ENCODE results near the gene CPTP.
A peak's percentile ranks its signal among the peaks of the same experiment; 100 is the strongest.

Gene CPTP

DNA sequence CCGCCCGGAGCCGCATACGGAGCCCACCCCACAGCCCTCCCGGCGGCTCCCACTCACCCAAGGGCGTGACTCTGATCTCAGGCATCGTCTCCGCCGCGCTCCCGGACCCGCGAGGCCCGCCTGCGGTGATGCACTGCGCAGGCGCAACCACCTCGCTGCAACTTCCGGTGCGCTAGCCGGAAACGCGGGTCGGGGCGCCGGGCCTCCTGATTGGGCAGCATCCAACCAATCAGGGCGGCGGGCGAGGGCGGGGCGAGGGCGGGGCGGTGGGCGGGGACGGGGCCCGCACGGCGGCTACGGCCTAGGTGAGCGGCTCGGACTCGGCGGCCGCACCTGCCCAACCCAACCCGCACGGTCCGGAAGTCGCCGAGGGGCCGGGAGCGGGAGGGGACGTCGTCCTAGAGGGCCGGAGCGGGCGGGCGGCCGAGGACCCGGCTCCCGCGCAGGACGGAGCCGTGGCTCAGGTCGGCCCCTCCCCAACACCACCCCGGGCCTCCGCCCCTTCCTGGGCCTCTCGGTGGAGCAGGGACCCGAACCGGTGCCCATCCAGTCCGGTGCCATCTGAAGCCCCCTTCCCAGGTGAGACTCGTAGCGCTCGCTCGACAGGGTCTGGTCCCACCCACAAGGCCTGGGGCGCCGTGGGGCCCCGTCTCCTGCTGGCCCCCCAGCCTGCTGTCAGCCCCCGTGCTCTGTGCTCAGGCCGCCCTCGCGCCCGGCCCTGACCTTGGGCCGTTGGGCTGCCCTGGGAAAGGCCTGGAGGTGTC is at the start of gene CPTP, which contains the start of gene INTS11:
CPTP (plus strand) TSS at position 279 of the 764 bp plus-strand sequence. CDS start 2,109 bp downstream, outside the sequence.
INTS11 (minus strand) TSS at position 137 of the 764 bp plus-strand sequence; CDS start at position 85, 52 bp downstream.
- DNase-seq = peak; percentile 90

DNA sequence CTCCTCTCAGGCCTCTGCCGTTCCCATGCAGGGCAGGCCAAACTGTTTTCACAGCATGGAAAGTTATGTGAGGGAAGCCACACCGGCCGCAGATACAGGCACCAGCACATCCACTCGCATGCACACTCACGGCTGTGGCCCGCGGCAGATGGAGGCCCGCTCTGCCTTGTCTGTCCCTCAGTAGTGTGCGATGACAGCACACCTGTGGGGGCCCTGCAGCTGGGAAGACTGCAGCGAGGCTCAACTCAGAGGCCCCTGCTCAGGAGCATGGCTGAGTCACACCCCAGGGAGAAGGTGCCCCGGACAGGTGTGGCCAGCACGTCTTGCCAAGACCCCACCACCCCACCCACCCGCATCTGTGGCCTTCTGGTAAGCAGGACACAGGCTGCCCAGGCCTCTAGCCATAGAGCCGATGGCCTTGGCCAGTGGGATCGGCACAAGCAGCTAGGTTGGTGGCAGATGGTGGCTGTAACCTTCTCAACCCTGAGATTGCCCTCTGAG is 49.6 kb upstream of the CPTP start:
- DNase-seq = no peak

DNA sequence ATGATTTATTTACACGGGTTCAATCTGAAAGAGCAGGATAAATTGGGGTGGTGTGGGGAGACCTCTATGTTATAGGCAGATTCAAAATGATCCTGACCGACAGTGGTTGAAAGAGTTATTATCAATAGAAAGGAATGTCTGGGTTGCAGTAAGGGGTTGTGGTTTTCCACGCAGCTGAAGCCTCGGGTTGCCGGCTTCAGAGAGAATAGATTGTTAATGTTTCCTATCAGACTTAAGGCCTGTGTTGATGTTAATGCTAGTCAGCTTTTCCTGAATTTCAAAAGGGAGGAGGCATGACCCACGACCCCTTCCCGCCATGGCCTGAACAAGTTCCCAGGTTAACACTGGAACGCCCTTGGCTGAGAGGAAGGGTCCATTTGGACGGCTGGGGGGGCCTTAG is 48.8 kb upstream of the CPTP start:
- DNase-seq = no peak

GRCh38 chr1:1278620-1279019 is 46.0 kb upstream of the CPTP start:
- no peak for DNase-seq

DNA sequence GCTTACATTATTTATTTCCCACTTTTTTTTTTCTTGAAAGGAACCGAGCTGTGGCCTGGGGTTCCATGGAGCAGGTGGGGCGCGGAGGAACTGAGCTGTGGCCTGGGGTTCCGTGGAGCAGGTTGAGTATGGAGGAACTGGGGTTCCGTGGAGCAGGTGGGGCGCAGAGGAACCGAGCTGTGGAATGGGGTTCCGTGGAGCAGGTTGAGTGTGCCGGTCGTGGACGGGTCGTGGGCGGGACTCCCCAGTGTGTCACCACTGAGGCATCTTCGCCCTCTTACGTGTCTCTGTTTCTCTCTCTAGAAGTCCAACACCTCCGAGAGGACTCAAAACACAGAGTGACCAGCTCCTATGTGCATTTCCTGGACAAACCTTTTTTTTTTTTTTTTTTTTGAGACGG is 45.6 kb upstream of the CPTP start:
- no peak for DNase-seq

GRCh38 chr1:1280782-1281481 is 43.7 kb upstream of the CPTP start:
- no peak for DNase-seq

DNA sequence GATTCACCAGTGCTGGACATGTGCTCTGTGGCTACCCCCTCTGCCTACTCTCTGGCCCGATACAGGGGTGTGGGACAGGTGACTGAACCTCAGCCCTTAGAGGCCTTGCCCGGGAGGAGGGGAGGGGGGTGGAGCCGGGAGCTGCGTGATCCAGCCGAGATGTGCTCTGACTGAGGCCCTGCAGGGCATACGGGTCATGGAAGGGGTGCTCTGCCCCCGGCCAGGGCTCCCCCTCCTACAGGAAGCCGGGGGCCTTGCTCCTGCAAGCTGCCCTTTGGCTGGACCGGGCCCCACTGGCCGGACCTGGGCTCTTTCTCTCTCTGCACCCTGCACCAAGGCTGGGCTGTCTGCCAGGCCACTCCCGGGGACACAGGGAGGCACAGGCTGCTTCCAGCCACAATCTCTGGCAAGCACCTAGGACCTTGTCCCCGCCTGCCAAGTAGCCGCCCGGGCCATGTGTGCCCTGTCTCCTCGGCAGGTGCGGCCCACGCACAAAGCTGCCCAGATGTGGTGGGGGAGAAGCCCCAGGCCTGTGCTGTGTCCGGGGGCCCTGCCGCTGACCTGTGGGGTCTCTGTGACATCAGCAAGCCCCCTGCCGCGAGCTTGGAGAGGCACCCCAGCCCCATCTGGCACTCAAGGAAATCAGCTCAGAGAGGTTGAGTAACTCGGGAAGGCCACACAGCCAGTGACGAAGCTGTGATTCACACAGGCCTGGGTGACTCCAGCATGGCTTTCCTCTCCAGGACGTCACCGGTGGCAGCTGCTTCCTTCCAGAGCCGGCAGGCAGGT is 42.9 kb upstream of the CPTP start:
- DNase-seq = no peak

DNA sequence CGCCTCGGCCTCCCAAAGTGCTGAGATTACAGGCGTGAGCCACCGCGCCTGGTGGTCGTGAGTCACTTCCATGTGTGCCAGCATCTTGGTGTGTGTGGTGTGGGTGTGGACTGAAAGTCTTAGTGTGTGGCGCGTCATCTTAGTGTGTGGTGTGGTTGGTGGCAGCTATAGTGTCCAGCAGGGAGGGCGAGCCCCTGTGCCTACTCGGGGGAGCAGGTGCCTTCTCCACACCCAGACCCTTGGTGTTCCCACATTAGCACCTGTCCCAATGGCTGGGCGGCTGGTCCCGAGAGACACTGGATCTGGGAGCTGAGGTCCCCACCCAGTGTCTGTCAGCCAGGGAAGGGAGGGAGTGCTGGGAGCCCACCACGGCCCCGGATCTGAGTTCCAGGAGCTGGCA is 41.6 kb upstream of the CPTP start:
- no peak for DNase-seq

DNA sequence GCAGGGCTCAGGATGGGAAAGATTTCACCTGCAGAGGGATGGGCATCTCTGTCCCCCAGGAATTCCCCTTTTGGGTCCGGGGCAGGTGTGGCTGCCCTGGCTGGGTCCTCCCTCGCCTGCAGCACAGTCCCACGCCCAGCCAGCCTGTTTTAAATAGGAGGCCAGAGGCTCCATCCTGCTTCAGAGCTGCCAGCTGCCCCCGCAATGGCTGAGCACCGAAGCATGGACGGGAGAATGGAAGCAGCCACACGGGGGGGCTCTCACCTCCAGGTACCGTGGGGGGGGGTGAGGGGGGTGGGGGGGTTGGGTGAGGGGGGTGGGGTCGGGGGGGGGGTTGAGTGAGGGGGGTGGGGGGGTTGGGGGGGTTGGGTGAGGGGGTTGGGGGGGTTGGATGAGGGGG is 40.8 kb upstream of the CPTP start:
- no peak for DNase-seq

- DNase-seq = no peak
These were observed 40.1 kb upstream of the CPTP start for GRCh38 chr1:1284221-1285101.

DNA sequence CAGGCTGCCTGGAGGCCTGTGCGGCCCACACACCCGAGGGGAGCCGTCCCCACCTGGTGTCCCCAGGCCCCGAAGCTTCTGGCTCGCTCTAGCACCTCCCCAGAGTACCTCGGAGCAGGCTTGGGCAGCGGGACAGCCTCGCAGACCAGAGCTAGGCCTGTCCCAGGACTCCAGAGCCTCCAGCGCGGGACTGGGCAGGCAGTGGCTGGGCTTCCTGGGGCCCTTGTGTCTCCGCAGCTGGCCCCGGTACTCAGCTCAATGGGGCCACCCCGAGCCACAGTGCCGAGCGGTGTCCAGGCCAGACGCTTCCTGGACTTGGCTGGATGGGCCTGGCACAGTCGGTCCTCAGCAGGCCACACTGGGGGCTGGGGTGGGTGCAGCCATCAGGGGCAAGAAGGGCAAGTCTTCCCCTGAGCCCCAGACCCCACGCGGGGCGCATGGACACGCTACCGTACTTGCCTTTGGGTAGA is 39.5 kb upstream of the CPTP start:
- DNase-seq = no peak

DNA sequence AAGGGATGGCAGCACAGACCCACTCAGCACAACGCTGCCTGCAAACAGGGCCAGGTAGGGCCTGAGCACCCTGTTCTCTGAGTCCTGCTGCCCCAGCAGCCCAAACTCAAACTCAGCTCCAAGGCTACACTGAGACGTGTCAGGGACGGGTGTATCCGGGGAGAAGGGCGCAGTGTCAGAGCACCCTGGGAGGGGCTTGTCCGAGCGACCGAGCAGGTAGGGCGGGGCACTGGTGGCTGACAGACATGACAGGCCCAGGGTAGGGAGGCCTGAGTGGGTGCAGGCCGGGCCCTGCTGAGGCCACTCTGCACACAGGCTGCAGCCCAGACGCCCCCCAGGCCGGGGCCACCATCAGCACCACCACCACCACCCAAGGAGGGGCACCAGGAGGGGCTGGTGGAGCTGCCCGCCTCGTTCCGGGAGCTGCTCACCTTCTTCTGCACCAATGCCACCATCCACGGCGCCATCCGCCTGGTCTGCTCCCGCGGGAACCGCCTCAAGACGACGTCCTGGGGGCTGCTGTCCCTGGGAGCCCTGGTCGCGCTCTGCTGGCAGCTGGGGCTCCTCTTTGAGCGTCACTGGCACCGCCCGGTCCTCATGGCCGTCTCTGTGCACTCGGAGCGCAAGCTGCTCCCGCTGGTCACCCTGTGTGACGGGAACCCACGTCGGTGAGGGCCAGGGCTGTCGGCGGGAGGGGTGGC is 38.8 kb upstream of the CPTP start:
- no peak for DNase-seq

- DNase-seq = no peak
These were observed 38.0 kb upstream of the CPTP start for GRCh38 chr1:1286313-1287261.

GRCh38 chr1:1287288-1288110 is 37.1 kb upstream of the CPTP start:
- no peak for DNase-seq

- DNase-seq = peak; percentile 19
These were observed 34.3 kb upstream of the CPTP start for GRCh38 chr1:1290238-1290731.

- DNase-seq = peak; percentile 27
These were observed 33.5 kb upstream of the CPTP start for GRCh38 chr1:1291023-1291528.

DNA sequence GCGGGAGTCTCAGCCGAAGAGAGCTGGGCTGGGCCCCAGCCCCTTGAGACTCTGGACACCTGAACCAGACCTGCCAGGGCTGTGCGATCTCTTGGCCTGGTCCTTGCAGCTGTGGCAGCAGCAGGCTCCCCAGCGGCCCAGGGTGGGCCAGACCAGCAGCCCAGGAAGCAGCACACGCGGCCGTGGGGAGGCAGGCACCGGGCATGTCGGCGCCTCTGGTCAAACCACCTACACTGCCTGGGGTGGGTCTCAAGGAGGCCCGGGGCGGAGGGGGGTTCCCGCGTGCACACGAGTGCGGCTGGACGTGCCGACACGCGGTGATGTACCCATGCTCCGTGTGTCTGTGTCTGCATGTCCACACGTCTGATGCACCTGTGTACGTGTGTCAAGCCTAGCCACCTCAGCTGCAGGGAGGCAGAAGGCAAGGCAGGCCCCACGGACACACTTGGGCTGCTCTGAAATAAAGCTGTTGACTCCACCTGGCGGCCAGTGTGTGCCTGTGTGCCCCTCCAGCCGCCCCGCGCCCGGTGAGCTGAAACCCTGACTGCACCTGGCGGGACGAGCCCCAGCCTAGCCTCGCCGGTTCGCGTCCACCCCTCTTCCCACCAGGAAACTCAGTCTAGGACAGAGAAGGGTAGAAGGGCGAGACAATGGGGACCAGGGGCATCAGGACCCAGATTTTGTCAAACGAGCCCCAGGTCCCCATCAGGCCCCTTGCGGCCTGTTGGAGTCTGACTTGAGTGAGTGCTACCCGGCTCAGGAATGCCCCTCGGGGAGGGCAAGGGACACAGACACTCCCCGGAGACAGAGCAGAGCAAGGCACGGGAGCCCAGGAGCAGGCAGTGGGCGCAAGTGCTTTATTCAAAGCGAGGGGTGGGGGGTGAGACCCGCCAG is 32.8 kb upstream of the CPTP start:
- peak; percentile 78 for DNase-seq

DNA sequence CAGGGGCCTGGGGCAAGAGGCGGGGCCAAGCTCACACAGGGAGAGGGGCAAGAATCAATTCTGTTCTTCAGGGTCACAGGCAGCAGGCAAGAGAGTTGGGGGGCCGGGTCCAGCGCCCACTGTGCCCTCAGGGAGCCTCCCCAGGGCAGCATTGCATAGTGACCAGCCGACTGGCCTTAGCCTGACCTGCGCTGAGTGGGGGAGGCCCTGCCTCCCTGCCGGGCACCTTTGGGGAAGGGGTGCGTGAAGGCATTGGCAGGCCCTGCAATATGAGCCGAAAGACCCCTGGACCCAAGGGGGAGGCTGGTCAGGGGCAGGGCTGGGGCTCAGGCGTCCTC is 32.2 kb upstream of the CPTP start:
- no peak for DNase-seq
